GM12865 (cell line): Measurements from ENCODE around the gene UQCRQ.

Experiments used
- DNase-seq: peaks from one replicate; pipeline ENCODE4 v3.0.0; 2010; ENCODE audit warnings: low read depth
- H3K4me3 ChIP-seq: 2 replicates; pipeline ENCODE4 v1.5.1; 2011; ENCODE audit warnings: mild to moderate bottlenecking, low read depth, low read length, control low read depth
- CTCF ChIP-seq: IDR thresholded peaks from 2 replicates; pipeline ENCODE4 v1.5.1; 2011; ENCODE audit warnings: low read length, control low read depth, low read depth, inconsistent platforms; ENCODE audit not compliant: insufficient read depth; ENCODE audit errors: missing control alignments

Gene UQCRQ

DNA sequence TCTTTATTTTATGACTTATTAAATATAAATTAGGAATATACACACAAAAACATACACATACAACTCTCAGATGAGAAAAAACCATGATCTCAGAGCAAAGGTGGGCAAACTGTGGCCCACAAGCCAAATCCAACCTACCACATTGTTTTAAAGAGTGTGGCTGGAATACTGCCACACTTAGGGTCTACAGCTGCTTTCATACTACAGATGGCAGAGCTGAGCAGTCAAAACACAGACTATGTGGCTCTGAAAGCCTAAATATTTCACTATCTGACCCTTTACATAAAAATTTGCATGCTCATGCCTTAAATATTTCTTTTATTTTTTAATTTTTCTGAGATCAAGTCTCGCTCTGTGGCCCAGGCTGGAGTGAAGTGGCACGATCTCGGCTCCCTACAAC lies 35.3 kb downstream of the UQCRQ start:
- no peak for DNase-seq
- H3K4me3 ChIP-seq, result no peak overlapping the region
- TF ChIP-seq CTCF, result no peak

GRCh38 chr5:132905938-132906337 lies 39.5 kb downstream of the UQCRQ start:
- no peak overlapping the region for H3K4me3 ChIP-seq
- DNase-seq, result no peak
- no peak for TF ChIP-seq CTCF

DNA sequence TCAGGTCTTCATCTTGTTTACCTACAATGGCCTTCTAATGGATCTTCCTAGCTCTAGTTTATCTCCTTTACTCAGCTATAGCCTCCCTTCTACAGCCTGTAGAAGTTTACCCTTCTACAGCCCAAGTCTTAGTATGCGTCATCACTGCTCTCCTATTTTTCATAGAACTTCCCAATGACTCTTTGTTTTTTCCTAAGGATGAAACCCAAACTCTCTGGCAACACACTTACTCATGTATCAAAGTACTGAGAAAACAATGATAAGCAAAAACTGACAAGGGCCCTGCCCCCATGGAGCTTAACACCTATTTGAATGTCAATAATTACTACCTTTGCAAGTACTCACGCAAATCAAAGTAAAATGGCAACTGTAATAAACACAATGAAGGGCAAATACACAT lies 40.7 kb downstream of the UQCRQ start:
- no peak overlapping the region for H3K4me3 ChIP-seq
- DNase-seq, result no peak
- TF ChIP-seq CTCF, result no peak

DNA sequence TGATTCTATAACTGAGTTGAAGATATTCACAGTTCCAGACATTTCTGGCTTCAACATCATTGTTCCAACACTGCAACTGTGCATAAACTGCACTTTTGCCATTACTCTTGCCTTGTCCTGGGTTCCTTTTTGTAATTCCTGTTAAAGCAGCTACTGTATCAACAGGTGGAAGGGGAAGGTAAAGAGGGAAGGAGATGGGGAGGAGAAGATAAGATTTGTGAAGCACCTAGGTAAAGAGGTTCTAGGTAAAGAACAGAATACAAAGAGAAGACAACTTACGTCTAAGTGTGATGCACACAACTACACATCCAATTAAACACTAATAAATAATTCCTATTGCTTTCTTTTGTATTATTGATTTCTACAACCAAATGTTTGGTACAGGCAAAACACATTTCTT lies 43.3 kb downstream of the UQCRQ start:
- DNase-seq, result no peak
- no peak for TF ChIP-seq CTCF
- no peak overlapping the region for H3K4me3 ChIP-seq

- peak; percentile 14 for DNase-seq
- no peak overlapping the region for H3K4me3 ChIP-seq
- no peak for TF ChIP-seq CTCF
Measured at GRCh38 chr5:132915681-132916080, 49.2 kb downstream of the UQCRQ start.

DNA sequence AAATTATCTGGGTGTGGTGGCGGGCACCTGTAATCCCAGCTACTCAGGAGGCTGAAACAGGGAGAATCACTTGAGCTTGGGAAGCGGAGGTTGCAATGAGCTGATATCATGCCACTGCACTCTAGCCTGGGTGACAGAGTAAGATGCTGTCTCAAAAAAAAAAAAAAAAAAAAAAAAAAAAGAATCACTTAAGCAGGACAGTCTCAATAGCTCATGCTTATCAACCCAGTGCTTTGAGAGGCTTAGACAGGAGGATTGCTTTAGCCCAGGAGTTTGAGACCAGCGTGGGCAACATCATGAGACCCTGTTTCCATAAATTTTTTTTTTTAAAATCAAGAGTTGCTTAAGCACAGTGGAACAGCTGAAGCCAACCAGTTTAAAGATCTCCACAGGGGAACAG lies 49.6 kb downstream of the UQCRQ start:
- TF ChIP-seq CTCF, result no peak
- no peak for DNase-seq
- no peak overlapping the region for H3K4me3 ChIP-seq
